ENCODE data around the gene FHOD3.

FHOD3 gene

DNA sequence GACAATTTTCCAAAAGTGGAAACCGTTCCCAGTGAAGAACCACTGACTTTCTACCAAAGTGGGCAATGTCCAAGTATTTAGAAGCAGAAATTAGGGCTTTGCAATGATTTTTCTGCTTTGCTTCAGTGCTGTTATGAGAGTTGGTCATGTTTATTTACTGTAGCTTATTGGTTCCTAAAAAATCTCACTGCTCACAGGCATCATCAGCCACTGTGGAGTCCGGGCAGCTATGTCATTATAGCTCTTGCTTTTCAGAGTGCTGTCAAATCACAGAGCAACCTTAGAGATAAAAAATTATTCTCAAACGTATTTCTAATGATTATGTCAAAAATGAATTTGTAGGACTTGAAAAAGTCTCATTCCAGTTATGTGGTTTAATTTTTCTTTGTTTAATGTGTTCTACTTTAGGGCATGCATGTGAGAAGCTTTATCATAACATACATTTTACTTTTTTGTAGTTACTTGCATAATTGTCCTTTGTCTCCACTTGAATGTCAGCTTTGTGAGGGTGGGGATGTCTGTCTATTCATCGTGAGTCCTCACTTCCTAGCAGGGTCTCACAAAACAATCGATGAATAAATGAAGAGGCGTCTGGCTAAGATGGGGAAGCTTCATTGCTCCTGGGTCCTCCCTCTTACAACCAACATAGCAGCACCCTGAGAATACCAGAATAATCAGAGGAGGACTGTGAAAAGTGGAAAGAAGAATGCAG lies 413.7 kb downstream of the FHOD3 start:
- TF ChIP-seq FOXM1 (IDR thresholded peaks at IDR 0.05; ENCODE audit: borderline replicate concordance, low read depth) (no peak), TAF1 (IDR thresholded peaks at IDR 0.05; ENCODE audit: low read depth) (no peak), CEBPB (IDR thresholded peaks at IDR 0.05) (no peak), CREB1 (IDR thresholded peaks at IDR 0.05; ENCODE audit: low read depth) (no peak), NFIC (IDR thresholded peaks at IDR 0.05) (no peak)
- TF ChIP-seq, protein P1, sequence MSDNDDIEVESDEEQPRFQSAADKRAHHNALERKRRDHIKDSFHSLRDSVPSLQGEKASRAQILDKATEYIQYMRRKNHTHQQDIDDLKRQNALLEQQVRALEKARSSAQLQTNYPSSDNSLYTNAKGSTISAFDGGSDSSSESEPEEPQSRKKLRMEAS (IDR thresholded peaks at IDR 0.05), result no peak
- TF ChIP-seq, protein P2, sequence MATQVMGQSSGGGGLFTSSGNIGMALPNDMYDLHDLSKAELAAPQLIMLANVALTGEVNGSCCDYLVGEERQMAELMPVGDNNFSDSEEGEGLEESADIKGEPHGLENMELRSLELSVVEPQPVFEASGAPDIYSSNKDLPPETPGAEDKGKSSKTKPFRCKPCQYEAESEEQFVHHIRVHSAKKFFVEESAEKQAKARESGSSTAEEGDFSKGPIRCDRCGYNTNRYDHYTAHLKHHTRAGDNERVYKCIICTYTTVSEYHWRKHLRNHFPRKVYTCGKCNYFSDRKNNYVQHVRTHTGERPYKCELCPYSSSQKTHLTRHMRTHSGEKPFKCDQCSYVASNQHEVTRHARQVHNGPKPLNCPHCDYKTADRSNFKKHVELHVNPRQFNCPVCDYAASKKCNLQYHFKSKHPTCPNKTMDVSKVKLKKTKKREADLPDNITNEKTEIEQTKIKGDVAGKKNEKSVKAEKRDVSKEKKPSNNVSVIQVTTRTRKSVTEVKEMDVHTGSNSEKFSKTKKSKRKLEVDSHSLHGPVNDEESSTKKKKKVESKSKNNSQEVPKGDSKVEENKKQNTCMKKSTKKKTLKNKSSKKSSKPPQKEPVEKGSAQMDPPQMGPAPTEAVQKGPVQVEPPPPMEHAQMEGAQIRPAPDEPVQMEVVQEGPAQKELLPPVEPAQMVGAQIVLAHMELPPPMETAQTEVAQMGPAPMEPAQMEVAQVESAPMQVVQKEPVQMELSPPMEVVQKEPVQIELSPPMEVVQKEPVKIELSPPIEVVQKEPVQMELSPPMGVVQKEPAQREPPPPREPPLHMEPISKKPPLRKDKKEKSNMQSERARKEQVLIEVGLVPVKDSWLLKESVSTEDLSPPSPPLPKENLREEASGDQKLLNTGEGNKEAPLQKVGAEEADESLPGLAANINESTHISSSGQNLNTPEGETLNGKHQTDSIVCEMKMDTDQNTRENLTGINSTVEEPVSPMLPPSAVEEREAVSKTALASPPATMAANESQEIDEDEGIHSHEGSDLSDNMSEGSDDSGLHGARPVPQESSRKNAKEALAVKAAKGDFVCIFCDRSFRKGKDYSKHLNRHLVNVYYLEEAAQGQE (IDR thresholded peaks at IDR 0.05; ENCODE audit: low read depth), result no peak

DNA sequence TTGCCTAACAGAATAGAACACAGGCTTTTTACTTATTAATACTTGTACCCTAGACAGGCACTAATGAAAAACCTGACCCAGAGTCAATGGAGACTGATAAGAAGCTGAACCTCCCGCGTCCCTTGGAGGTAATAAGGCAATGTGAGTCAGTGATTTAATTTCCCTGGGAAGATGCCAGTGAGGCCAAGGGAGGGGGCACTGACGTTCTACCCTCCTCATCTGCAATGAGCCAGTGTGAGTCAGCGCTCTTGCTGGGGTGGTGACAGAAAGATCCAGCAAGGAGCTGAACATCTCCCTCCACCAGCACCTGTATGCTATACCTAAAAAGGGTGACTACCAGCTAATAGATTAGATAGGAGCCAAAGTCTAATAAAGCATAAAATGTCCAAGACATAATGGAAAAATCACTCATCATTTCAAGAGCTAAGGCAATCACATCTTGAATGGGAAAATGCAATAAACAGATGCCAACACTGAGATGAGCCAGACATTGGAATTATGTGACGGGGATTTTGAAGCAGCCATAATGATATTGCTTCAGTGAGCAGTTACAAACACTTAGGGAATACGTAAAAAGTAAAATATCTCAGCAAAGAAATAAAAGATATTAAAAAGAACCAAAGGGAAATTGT lies 414.4 kb downstream of the FHOD3 start:
- TF ChIP-seq FOXM1 (IDR thresholded peaks at IDR 0.05; ENCODE audit: borderline replicate concordance, low read depth), result no peak
- TF ChIP-seq TAF1 (IDR thresholded peaks at IDR 0.05; ENCODE audit: low read depth), result no peak

DNA sequence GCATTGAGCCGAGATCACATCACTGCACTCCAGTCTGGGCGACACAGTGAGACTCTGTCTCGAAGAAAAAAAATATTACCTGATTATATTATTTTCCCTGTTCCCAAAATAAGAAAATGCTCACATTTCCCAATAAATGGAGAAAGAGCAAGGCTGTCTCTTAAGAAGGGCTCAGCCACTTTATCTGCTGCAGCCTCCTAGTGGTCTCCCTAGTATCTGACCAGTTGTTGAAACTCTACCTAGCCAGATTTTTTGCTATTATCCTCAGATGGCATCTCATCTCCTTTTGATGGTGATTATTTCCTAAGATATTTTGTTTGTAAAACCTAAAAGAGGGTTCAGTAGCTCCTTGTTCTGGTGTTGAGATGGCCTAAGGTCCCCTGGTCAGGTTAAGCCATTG lies 417.0 kb downstream of the FHOD3 start:
- TF ChIP-seq, protein P1 (IDR thresholded peaks at IDR 0.05), result no peak
- TF ChIP-seq ZBTB7A (IDR thresholded peaks at IDR 0.05; ENCODE audit: low read depth) (no peak), TAF1 (IDR thresholded peaks at IDR 0.05; ENCODE audit: low read depth) (no peak), EP300 (IDR thresholded peaks at IDR 0.05; ENCODE audit: borderline replicate concordance) (no peak), RAD21 (IDR thresholded peaks at IDR 0.05; ENCODE audit: low read depth) (no peak), EGR1 (IDR thresholded peaks at IDR 0.05) (no peak), CREB1 (IDR thresholded peaks at IDR 0.05; ENCODE audit: low read depth) (no peak), FOXM1 (IDR thresholded peaks at IDR 0.05; ENCODE audit: borderline replicate concordance, low read depth) (no peak), YY1 (IDR thresholded peaks at IDR 0.05; ENCODE audit: low read depth) (no peak), TCF12 (IDR thresholded peaks at IDR 0.05; ENCODE audit: low read depth) (no peak), CEBPB (IDR thresholded peaks at IDR 0.05) (no peak), NFIC (IDR thresholded peaks at IDR 0.05) (no peak), TEAD4 (IDR thresholded peaks at IDR 0.05) (no peak)
- TF ChIP-seq, protein P2 (IDR thresholded peaks at IDR 0.05; ENCODE audit: low read depth), result no peak
- TF ChIP-seq, protein P3, sequence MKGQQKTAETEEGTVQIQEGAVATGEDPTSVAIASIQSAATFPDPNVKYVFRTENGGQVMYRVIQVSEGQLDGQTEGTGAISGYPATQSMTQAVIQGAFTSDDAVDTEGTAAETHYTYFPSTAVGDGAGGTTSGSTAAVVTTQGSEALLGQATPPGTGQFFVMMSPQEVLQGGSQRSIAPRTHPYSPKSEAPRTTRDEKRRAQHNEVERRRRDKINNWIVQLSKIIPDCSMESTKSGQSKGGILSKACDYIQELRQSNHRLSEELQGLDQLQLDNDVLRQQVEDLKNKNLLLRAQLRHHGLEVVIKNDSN (IDR thresholded peaks at IDR 0.05), result no peak

DNA sequence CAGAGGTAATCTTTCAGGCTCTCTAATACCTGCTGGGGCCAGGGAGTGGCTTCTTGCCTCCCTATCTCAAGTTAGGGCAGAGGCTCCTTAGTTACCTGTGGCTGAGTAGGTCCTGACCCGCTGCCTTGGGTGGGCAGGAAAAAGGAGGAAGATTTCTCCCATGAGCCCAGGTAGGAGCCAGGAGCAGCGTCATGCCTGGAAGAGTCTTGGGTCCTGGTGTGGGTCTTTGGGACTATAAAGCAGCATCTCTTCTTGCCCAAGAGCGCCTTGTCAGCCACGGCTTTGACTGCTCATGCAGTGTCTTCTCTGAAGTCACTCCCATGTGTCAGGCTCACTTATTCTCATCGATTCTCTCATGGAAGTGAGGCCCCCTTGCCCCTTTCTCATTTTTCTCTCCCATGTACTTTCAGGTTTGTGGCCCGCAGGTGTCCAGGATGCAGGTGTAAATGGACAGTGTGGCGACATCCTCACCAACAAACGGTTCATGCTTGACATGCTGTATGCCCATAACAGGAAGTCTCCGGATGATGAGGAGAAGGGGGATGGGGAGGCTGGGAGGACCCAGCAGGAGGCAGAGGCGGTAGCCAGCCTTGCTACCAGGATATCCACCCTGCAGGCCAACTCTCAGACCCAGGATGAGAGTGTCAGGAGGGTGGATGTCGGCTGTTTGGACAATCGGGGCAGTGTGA lies 420.1 kb downstream of the FHOD3 start:
- no peak for TF ChIP-seq RAD21 (IDR thresholded peaks at IDR 0.05; ENCODE audit: low read depth)
- TF ChIP-seq EGR1 (IDR thresholded peaks at IDR 0.05), result no peak
- no peak for TF ChIP-seq TCF12 (IDR thresholded peaks at IDR 0.05; ENCODE audit: low read depth)
- no peak for TF ChIP-seq YY1 (IDR thresholded peaks at IDR 0.05; ENCODE audit: low read depth)
- no peak for TF ChIP-seq CREB1 (IDR thresholded peaks at IDR 0.05; ENCODE audit: low read depth)
- TF ChIP-seq TEAD4 (IDR thresholded peaks at IDR 0.05), result no peak
- no peak for TF ChIP-seq ZBTB7A (IDR thresholded peaks at IDR 0.05; ENCODE audit: low read depth)
- no peak for TF ChIP-seq NFIC (IDR thresholded peaks at IDR 0.05)
- TF ChIP-seq, protein P2 (IDR thresholded peaks at IDR 0.05; ENCODE audit: low read depth), result no peak
- no peak for TF ChIP-seq EP300 (IDR thresholded peaks at IDR 0.05; ENCODE audit: borderline replicate concordance)
- TF ChIP-seq, protein P3 (IDR thresholded peaks at IDR 0.05), result no peak
- TF ChIP-seq FOXM1 (IDR thresholded peaks at IDR 0.05; ENCODE audit: borderline replicate concordance, low read depth), result no peak
- TF ChIP-seq TAF1 (IDR thresholded peaks at IDR 0.05; ENCODE audit: low read depth), result no peak
- no peak for TF ChIP-seq CEBPB (IDR thresholded peaks at IDR 0.05)
- TF ChIP-seq, protein P1 (IDR thresholded peaks at IDR 0.05), result no peak

Measured in Ishikawa (cell line).